Stimulated activated CD4-positive, alpha-beta T cell treated with anti-CD3 and anti-CD28 coated beads, TNF-alpha, amount 100 ng/mL, for 1 hour (primary cell): ENCODE measurements around the gene MRPS23.

Source experiments
- DNase-seq, 3 donors: peaks; one replicate each; pipeline ENCODE4 v3.0.0-alpha.2; 2020; ENCODE audit warnings: low read depth in 3 of 3, low spot score in 1 of 3

Gene MRPS23

GRCh38 chr17:57838857-57839570 lies 10.8 kb downstream of the MRPS23 start:
- DNase-seq = no peak

DNA sequence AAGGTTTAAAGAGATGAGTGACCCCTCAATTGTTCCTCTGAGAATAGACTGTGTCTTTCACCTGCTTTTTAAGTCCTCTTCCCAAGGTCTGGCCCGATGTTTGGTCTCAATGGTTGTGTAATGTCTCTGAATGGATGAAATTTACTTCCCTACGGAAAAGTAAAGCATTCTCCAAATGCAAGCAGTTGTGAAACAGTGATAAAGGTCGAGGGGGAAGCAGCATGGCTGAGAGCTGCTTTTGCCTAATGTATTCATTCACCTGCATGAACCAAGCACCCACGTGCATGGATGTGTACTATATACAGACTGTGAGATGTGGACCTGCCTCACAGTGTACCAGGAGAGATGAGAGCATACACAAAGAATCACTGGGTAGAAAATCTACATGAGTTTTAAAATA lies 11.4 kb downstream of the MRPS23 start:
- no peak for DNase-seq

DNA sequence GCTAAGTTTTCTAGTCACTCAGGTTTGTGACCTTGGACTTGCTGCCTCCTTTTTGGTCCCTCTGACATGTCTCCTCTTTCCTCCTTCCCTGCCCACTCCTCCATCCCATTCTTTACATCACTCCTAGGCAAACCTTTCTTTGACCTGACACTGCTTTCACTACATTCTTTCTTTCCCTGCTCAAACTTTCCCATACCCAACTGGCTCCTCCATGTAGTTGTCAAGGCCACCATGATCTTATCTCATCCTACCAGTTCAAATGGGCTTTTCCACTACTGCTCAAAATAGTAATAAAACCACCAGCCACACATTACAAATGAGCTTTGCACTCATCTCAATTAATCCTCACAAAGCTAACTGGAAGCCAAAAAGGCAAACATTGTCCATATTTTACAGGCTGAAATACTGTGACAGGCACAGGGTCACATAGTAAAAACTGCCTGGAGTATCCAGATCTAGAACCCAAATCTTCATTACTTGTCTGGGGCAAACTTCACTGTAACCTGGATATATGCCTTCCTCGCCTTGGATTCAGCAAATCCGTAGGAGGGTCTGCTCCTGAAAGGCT lies 14.4 kb downstream of the MRPS23 start:
- no peak for DNase-seq

DNA sequence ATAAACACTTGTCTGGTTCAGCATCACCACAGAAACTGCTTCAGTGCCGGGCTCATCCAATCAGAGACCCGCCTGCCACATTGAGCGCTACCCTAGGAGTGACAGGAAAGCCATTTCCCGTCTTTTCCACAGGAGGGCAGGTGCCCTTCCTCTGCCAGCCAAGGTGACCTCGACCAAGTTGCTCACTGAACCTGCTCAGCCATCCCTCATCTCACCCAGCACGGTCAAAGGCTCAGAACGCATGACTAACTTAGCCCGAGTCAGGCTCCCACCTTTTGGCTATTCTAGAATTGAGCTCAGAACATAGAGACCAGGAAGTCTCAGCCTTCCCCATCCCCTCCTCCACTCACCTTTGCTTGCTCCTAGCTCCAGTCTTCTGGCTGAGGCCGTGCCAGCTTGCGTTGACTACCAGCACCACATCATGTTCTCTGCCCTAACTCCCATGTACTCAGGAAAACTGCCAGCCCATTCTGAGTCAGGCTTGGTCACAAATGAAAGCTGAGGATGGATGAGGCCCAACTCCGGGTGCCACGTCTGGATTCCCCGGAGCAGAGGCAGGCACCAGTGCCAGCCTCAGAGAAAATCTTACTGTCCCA lies 15.6 kb downstream of the MRPS23 start:
- DNase-seq = no peak

DNA sequence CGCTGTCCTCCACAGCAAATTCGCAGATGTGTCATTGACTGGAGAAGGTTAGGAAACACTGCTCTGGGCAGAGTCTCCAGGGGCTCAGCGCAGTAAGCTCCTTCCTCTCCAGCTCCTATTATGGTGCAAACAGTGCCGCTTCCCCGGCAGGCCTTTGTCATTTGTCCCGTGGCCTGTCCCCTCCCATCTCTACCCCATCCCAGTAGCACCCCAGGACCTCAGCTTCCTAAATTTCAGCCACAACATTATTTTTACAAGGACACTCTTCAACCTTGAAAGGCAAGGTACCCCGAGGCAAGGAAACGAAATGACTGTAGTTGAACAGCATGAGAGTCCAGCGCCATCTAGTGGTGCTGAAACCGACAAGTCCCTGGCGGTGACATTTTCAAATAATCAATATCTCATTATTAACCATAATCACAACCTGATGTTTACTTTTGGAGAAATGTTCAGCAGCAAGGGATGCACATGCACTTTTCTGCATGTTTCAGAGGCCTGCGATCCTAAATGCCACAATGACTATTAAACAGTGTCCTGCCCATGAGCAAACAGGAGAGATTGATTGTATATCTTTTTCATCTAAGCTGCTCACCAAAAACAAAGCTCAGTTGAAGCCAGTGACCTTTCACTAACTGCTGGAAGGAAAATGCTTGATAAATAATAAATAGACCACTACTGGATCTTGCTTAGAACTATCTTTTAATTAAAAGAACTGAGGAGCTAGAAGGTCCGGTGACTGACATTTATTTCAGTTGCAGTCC lies 16.5 kb downstream of the MRPS23 start:
- DNase-seq = peak; percentile 37 to 38 (median 37)

- DNase-seq = no peak
Measured at GRCh38 chr17:57832314-57833178, 17.3 kb downstream of the MRPS23 start.

GRCh38 chr17:57830880-57831279 lies 19.0 kb downstream of the MRPS23 start:
- DNase-seq = no peak

- no peak for DNase-seq
Measured at GRCh38 chr17:57823469-57824401, 26.1 kb downstream of the MRPS23 start.

DNA sequence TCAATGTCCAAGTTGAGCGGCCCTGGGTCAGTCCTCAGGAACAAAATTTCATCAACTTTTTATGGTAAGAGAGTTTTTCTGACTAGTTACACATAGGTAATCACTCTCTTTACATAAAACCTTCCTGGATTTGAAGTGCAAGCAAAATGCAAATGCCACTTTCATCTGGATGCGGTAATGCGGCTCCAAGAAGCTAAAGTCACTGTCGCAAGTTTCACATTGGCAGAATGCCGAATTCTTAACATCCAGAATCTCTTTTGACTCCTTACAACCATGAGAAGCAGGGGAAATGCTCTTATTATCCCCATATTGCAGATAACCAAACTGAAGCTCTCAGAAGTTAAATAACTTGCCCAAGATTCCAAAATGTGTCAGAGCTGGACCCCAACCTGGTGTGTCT lies 30.0 kb downstream of the MRPS23 start:
- DNase-seq = no peak

DNA sequence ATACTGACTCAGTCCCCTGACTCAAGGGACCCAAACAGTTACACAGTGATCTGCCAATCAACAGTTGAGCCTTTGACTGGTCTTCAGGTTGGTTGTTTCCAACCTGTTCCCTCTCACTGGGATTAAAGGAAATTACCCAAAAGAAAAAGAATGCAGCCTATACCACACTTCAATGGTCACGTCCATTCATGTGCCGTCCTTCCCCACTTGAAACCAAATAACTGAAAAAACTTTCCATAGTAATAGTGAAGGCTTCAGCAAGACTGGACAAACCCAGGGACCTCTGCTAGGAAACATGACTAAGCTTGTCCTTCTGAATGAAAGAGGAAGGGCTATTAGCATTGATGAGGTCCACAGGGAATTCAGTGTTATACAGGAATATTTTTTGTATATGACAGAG lies 30.6 kb downstream of the MRPS23 start:
- DNase-seq = no peak

- no peak for DNase-seq
Measured at GRCh38 chr17:57818066-57818465, 31.8 kb downstream of the MRPS23 start.

GRCh38 chr17:57817299-57817698 lies 32.5 kb downstream of the MRPS23 start:
- no peak for DNase-seq

GRCh38 chr17:57814421-57814820 lies 35.4 kb downstream of the MRPS23 start:
- no peak for DNase-seq

- DNase-seq = no peak
Measured at GRCh38 chr17:57811638-57812280, 38.1 kb downstream of the MRPS23 start.

GRCh38 chr17:57810721-57811637 lies 38.9 kb downstream of the MRPS23 start:
- DNase-seq = no peak

DNA sequence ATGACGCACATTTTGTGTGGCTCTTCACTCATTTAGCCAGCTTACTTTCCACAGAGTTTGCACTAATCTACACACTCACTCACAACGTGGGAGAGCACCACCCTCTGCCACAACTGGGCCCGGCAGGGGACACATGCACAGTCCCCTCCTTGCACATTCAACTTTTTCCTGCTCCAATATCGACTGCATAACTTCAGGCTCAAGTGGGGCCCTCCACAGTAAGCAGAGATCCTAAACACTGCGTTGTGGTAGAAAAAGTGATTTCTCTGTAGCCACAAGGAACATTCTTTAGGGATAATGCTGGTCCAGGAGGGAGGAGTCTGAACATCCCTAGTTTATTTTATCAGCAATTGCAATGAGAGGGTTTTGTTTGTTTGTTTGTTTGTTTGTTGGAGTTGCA lies 40.0 kb downstream of the MRPS23 start:
- DNase-seq = no peak

GRCh38 chr17:57808882-57809281 lies 41.0 kb downstream of the MRPS23 start:
- no peak for DNase-seq

GRCh38 chr17:57806167-57806830 lies 43.5 kb downstream of the MRPS23 start:
- DNase-seq = no peak
